ENCODE measurements around the gene RAD51B.

DNA sequence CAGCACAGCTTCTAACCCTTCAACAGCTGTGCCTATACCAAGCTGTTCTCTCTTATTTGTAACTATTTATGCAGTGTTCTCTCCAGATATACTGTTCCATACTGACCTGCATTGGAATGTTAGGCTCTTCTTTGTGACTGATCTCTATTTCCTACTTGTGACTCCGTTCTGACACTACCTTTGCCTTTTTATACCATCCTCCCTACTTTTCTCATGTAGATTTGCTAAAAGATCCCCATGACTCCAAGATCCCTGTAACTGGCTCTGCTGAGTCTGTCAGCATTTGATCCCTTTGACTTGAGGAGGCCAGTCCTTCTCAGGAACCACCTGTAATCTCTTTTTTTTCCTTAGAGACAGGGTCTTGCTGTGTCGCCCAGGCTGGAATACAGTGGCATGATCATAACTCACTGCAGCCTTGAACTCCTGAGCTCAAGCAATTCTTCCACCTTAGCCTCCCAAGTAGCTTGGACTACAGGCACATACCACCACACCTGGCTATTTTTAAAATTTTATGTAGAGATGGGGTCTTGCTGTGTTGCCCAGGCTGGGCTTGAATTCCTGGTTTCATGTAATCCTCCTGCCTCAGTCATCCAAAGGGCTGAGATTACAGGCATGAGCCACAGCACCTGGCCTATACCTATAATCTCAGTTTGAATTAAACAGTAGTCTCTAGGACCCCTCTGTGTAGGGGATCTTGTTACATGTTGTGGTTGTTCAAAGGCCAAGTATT is 605.0 kb downstream of the RAD51B start:
- TF ChIP-seq EP300 (IDR thresholded peaks at IDR 0.05) = no peak
- TF ChIP-seq, protein P1, sequence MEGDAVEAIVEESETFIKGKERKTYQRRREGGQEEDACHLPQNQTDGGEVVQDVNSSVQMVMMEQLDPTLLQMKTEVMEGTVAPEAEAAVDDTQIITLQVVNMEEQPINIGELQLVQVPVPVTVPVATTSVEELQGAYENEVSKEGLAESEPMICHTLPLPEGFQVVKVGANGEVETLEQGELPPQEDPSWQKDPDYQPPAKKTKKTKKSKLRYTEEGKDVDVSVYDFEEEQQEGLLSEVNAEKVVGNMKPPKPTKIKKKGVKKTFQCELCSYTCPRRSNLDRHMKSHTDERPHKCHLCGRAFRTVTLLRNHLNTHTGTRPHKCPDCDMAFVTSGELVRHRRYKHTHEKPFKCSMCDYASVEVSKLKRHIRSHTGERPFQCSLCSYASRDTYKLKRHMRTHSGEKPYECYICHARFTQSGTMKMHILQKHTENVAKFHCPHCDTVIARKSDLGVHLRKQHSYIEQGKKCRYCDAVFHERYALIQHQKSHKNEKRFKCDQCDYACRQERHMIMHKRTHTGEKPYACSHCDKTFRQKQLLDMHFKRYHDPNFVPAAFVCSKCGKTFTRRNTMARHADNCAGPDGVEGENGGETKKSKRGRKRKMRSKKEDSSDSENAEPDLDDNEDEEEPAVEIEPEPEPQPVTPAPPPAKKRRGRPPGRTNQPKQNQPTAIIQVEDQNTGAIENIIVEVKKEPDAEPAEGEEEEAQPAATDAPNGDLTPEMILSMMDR (IDR thresholded peaks at IDR 0.05) = no peak

Data from tibial nerve (tissue), 4 donors.